Brain pericyte (primary cell): Measurements from ENCODE around the gene GABRB1.
A peak's percentile ranks its signal among the peaks of the same experiment; 100 is the strongest.

ENCODE experiments used
- DNase-seq: peaks from one replicate; pipeline ENCODE4 v3.0.0-alpha.2; 2012; ENCODE audit warnings: low read depth, low spot score

Gene GABRB1

GRCh38 chr4:47031011-47031678 is at the start of gene GABRB1:
Gene GABRB1 (plus strand): TSS chr4:47031567.
- peak; percentile 38 for DNase-seq

- no peak for DNase-seq
Measured at GRCh38 chr4:46984781-46985180, 46.6 kb upstream of the GABRB1 start.

GRCh38 chr4:46986922-46987638 is 44.3 kb upstream of the GABRB1 start:
- no peak for DNase-seq

- DNase-seq = no peak
Measured at GRCh38 chr4:46992338-46992737, 39.0 kb upstream of the GABRB1 start.

GRCh38 chr4:46993075-46994006 is 38.0 kb upstream of the GABRB1 start, which contains the start of gene GABRA4:
Gene GABRA4 (minus strand): TSS chr4:46993581. CDS start chr4:46993424, 157 bp downstream.
- no peak for DNase-seq

GRCh38 chr4:46994007-46994405 is 37.4 kb upstream of the GABRB1 start:
- DNase-seq = no peak

GRCh38 chr4:46999566-46999965 is 31.8 kb upstream of the GABRB1 start:
- no peak for DNase-seq

- no peak for DNase-seq
Measured at GRCh38 chr4:47000406-47000805, 31.0 kb upstream of the GABRB1 start.

GRCh38 chr4:47002580-47002979 is 28.8 kb upstream of the GABRB1 start:
- no peak for DNase-seq

GRCh38 chr4:47010347-47010911 is 20.9 kb upstream of the GABRB1 start:
- DNase-seq = no peak

- no peak for DNase-seq
Measured at GRCh38 chr4:47010912-47011446, 20.4 kb upstream of the GABRB1 start.

- DNase-seq = no peak
Measured at GRCh38 chr4:47012676-47013075, 18.7 kb upstream of the GABRB1 start.

GRCh38 chr4:47013373-47013772 is 18.0 kb upstream of the GABRB1 start:
- DNase-seq = no peak

GRCh38 chr4:47017081-47017480 is 14.3 kb upstream of the GABRB1 start:
- no peak for DNase-seq

- DNase-seq = no peak
Measured at GRCh38 chr4:47017494-47017893, 13.9 kb upstream of the GABRB1 start.

GRCh38 chr4:47031751-47032404 is 511 bp downstream of the GABRB1 start:
- no peak for DNase-seq

GRCh38 chr4:47032405-47033106 is 1.2 kb downstream of the GABRB1 start:
- DNase-seq = no peak

GRCh38 chr4:47038263-47038662 is 6.9 kb downstream of the GABRB1 start:
- DNase-seq = no peak

GRCh38 chr4:47040828-47041227 is 9.5 kb downstream of the GABRB1 start:
- DNase-seq = no peak

- DNase-seq = no peak
Measured at GRCh38 chr4:47043821-47044220, 12.5 kb downstream of the GABRB1 start.
